HEK293T (cell line): Measurements from ENCODE around the gene SMPD3.

ENCODE experiments used
- ARNT ChIP-seq: fragments of 450-650 bp; IDR thresholded peaks from 2 replicates; pipeline ENCODE4 v1.6.1; 2017; ENCODE audit warnings: mild to moderate bottlenecking
- BHLHE40 ChIP-seq: fragments of 450-650 bp; IDR thresholded peaks from 2 replicates; pipeline ENCODE4 v1.6.1; 2016; ENCODE audit warnings: mild to moderate bottlenecking, moderate library complexity, borderline replicate concordance
- FOXK2 ChIP-seq: fragments of 450-650 bp; IDR thresholded peaks from 2 replicates; pipeline ENCODE4 v1.6.1; 2016; ENCODE audit warnings: mild to moderate bottlenecking
- SP1 ChIP-seq: fragments of 450-650 bp; IDR thresholded peaks from 2 replicates; pipeline ENCODE4 v1.6.1; 2017
- TARDBP ChIP-seq: fragments of 450-650 bp; IDR thresholded peaks from 2 replicates; pipeline ENCODE4 v1.6.1; 2016

DNA sequence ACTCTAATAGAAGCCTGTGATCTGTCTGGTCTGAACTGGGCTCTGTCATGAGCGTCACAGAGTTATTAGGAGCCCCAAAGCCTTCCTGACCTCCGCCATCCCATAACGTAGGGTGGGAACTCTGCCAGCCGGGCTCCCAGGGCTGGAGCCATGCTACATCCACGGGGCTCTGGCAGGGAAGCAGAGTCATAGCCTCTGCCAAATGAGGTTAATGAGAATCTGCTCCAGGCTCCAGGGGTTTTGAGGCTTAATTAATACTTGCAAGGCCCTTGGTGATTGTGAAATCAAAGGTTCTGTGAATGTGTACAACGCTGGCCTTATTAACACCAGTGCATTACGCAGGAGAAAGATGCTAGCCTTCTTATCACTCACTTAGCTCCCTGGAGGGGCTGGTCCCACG lies 48.4 kb upstream of the SMPD3 start:
- TF ChIP-seq TARDBP (no peak), BHLHE40 (no peak), ARNT (no peak), FOXK2 (no peak), SP1 (no peak)
